ENCODE measurements around the gene SYCP2L. TPM values are rescaled to one million over a fixed set of nuclear protein-coding genes. Genes with fewer than 3 reads are reported as not detected.

SYCP2L gene
- total RNA-seq, 1 donor from 2014 or later = 20.5 TPM

DNA sequence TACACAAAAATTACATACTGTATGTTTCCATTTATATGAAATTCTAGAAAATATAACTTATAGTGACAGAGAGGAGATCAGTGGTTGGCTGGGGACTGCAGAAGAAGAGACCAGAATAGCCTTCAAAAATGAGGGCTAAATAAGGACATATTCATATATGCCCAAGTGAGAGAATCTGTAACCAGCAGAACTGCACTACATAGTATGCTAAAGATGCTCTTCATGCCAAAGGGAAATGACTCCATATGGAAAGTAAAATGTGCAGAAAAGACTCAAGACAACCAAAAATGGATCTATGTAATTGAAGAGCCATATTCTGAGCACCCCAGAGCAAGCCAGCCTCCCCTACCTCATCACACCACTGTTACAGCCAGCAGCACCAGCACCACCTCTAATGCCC, 128.2 kb downstream of the SYCP2L start:
- DNase-seq = no peak
- TF ChIP-seq, protein P1, sequence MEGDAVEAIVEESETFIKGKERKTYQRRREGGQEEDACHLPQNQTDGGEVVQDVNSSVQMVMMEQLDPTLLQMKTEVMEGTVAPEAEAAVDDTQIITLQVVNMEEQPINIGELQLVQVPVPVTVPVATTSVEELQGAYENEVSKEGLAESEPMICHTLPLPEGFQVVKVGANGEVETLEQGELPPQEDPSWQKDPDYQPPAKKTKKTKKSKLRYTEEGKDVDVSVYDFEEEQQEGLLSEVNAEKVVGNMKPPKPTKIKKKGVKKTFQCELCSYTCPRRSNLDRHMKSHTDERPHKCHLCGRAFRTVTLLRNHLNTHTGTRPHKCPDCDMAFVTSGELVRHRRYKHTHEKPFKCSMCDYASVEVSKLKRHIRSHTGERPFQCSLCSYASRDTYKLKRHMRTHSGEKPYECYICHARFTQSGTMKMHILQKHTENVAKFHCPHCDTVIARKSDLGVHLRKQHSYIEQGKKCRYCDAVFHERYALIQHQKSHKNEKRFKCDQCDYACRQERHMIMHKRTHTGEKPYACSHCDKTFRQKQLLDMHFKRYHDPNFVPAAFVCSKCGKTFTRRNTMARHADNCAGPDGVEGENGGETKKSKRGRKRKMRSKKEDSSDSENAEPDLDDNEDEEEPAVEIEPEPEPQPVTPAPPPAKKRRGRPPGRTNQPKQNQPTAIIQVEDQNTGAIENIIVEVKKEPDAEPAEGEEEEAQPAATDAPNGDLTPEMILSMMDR (IDR thresholded peaks at IDR 0.05; ENCODE audit: partially characterized antibody, unreplicated experiment) = no peak
- H3K27ac Mint-ChIP-seq (ENCODE audit: unreplicated experiment) = no peak overlapping the region
- H3K36me3 Mint-ChIP-seq (ENCODE audit: unreplicated experiment) = no peaks in the 10 kb centered on the region
- H3K27me3 Mint-ChIP-seq (ENCODE audit: unreplicated experiment) = peaks cover 3% of the 10 kb centered on the region
- H3K4me1 Mint-ChIP-seq (ENCODE audit: low read depth, unreplicated experiment) = peaks cover 6% of the 10 kb centered on the region
- H3K4me3 Mint-ChIP-seq (ENCODE audit: unreplicated experiment) = no peak overlapping the region
- H3K9me3 Mint-ChIP-seq (ENCODE audit: unreplicated experiment) = peaks cover 2% of the 10 kb centered on the region

DNA sequence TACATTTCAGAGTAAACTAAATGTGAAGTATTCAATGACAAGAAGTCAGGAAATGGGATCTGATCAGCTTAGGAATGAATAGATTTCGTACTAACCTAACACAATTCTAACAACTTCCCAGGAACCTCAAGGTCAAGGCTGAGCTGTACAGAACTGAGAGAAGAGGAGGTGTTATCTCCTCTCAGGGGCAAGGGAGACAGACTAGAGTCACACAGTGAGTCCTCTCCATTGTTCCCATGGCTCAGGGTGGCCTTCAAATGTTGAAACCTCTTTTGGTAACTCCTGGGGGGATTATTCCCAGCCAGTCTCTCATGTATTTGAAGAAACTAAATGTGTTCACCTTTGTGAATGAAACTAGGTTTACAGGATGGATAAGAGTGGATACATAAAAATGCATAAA, 129.6 kb downstream of the SYCP2L start:
- H3K9me3 Mint-ChIP-seq (ENCODE audit: unreplicated experiment) = peaks cover 2% of the 10 kb centered on the region
- peaks cover 2% of the 10 kb centered on the region for H3K27me3 Mint-ChIP-seq (ENCODE audit: unreplicated experiment)
- H3K4me3 Mint-ChIP-seq (ENCODE audit: unreplicated experiment) = no peak overlapping the region
- H3K4me1 Mint-ChIP-seq (ENCODE audit: low read depth, unreplicated experiment) = peaks cover 11% of the 10 kb centered on the region
- TF ChIP-seq, protein P1 (IDR thresholded peaks at IDR 0.05; ENCODE audit: partially characterized antibody, unreplicated experiment) = no peak
- no peak overlapping the region for H3K27ac Mint-ChIP-seq (ENCODE audit: unreplicated experiment)
- no peaks in the 10 kb centered on the region for H3K36me3 Mint-ChIP-seq (ENCODE audit: unreplicated experiment)
- no peak for DNase-seq

DNA sequence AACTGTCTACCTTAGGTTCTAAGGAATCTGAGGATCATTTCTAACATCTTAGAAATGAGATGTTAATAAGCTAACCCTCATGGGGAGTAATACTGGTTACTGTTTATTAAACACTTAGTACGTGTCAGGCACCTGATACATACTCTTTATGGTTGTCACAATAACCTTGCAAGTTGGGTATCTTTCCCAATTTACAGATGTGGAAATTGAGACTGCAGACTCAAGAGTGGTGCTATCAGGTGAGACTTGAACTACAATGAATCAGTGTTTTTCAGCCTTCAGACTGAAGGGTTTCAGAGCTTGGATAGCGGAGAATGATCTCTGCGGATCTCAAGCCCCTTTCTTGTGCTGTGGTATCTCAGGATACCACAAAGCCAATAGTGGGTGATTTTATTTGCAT, 130.2 kb downstream of the SYCP2L start:
- Mint-ChIP-seq H3K27me3 (ENCODE audit: unreplicated experiment) (no peaks in the 10 kb centered on the region), H3K27ac (ENCODE audit: unreplicated experiment) (no peak overlapping the region), H3K4me1 (ENCODE audit: low read depth, unreplicated experiment) (peaks cover 16% of the 10 kb centered on the region), H3K9me3 (ENCODE audit: unreplicated experiment) (peaks cover 2% of the 10 kb centered on the region), H3K4me3 (ENCODE audit: unreplicated experiment) (no peak overlapping the region), H3K36me3 (ENCODE audit: unreplicated experiment) (no peaks in the 10 kb centered on the region)
- TF ChIP-seq, protein P1 (IDR thresholded peaks at IDR 0.05; ENCODE audit: partially characterized antibody, unreplicated experiment) = no peak
- no peak for DNase-seq

DNA sequence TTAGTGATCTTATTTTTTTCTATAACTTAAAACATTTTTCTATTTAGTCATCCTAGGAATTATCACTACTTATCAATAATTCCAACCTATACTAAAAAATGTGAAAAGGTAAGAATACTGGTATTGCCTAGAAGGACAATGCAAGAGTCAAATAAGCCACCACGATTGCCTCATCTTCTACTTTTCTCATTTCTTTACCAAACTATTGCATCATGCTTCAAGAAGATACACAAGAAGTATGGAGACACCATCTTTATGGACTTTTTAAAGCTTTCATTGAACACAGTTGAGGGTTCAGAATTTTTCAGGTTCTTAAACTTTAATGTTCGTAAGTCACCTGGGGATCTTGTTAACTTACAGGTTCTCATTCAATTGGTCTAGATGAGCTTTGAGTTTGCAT, 131.4 kb downstream of the SYCP2L start:
- Mint-ChIP-seq H3K27ac (ENCODE audit: unreplicated experiment) (no peak overlapping the region), H3K36me3 (ENCODE audit: unreplicated experiment) (no peaks in the 10 kb centered on the region), H3K4me3 (ENCODE audit: unreplicated experiment) (no peak overlapping the region), H3K4me1 (ENCODE audit: low read depth, unreplicated experiment) (peaks cover 15% of the 10 kb centered on the region), H3K27me3 (ENCODE audit: unreplicated experiment) (no peaks in the 10 kb centered on the region), H3K9me3 (ENCODE audit: unreplicated experiment) (peaks cover 2% of the 10 kb centered on the region)
- no peak for DNase-seq
- TF ChIP-seq, protein P1 (IDR thresholded peaks at IDR 0.05; ENCODE audit: partially characterized antibody, unreplicated experiment) = no peak

DNA sequence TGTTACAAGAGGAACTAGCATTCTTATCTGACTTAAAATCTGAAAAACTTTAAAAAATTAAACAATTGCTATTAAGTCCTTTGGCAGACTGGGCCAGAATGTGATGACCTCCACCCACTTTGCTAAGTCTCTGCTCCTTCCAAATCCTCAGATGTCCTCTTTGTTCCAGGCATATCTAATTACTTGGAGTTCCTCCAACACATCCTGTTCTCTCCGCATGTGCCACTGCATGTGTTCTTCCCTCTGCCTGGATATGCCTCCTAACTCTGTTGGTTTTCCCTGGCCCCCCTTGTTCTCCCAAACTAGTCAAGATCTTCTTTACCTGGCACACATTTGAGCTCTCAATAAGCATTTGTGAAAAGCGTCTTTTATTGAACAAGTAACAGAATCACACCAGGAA, 134.2 kb downstream of the SYCP2L start:
- TF ChIP-seq, protein P1 (IDR thresholded peaks at IDR 0.05; ENCODE audit: partially characterized antibody, unreplicated experiment) = no peak
- no peak overlapping the region for H3K27ac Mint-ChIP-seq (ENCODE audit: unreplicated experiment)
- H3K36me3 Mint-ChIP-seq (ENCODE audit: unreplicated experiment) = no peaks in the 10 kb centered on the region
- DNase-seq = no peak
- peaks cover 15% of the 10 kb centered on the region for H3K4me1 Mint-ChIP-seq (ENCODE audit: low read depth, unreplicated experiment)
- peaks cover under 1% of the 10 kb centered on the region for H3K9me3 Mint-ChIP-seq (ENCODE audit: unreplicated experiment)
- no peaks in the 10 kb centered on the region for H3K27me3 Mint-ChIP-seq (ENCODE audit: unreplicated experiment)
- no peak overlapping the region for H3K4me3 Mint-ChIP-seq (ENCODE audit: unreplicated experiment)
